ENCODE results near the gene TMEM115.

- no peak for TF ChIP-seq ZNF143 (CRISPR knock-in tag; IDR thresholded peaks at IDR 0.05)
- no peak for TF ChIP-seq RAD21 (CRISPR knock-in tag; conservative IDR thresholded peaks at IDR 0.05 in 1 of 2, IDR thresholded peaks at IDR 0.05 in 1 of 2)
- TF ChIP-seq, protein P1, sequence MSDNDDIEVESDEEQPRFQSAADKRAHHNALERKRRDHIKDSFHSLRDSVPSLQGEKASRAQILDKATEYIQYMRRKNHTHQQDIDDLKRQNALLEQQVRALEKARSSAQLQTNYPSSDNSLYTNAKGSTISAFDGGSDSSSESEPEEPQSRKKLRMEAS (CRISPR knock-in tag; IDR thresholded peaks at IDR 0.05): no peak
- TF ChIP-seq RHOXF2B (CRISPR knock-in tag; conservative IDR thresholded peaks at IDR 0.05): no peak
- TF ChIP-seq CEBPG (CRISPR knock-in tag; IDR thresholded peaks at IDR 0.05): no peak
- no peak for TF ChIP-seq CEBPG (tag; conservative IDR thresholded peaks at IDR 0.05 in 1 of 2, IDR thresholded peaks at IDR 0.05 in 1 of 2)
- no peak for TF ChIP-seq ELK3 (CRISPR knock-in tag; IDR thresholded peaks at IDR 0.05)
- no peak for TF ChIP-seq POLR3A (IDR thresholded peaks at IDR 0.05; ENCODE audit: borderline replicate concordance, extremely low read depth, insufficient read depth, insufficient read length)
- no peak for TF ChIP-seq ATF2 (CRISPR knock-in tag; IDR thresholded peaks at IDR 0.05)
- no peak for TF ChIP-seq TFE3 (CRISPR knock-in tag; IDR thresholded peaks at IDR 0.05)
Observed at GRCh38 chr3:50334339-50335075, 24.8 kb downstream of the TMEM115 start.
